Neural crest cell (in vitro differentiated cells): ENCODE measurements around the gene CDC42BPG. TPM values are rescaled to one million over a fixed set of nuclear protein-coding genes. Genes with fewer than 3 reads are reported as not detected.
A peak's percentile ranks its signal among the peaks of the same experiment; 100 is the strongest.

Experiments used
- DNase-seq: peaks from one replicate; pipeline ENCODE4 v3.0.0; 2021; ENCODE audit warnings: low read depth, mixed read lengths, low spot score
- H3K27ac Mint-ChIP-seq: one replicate; pipeline ENCODE4 v1.8.0; 2021; ENCODE audit warnings: mild to moderate bottlenecking, mixed read lengths; ENCODE audit not compliant: unreplicated experiment
- H3K27me3 Mint-ChIP-seq: 2 replicates; pipeline ENCODE4 v1.8.0; 2021; ENCODE audit warnings: low read depth, mild to moderate bottlenecking, mixed read lengths
- H3K36me3 Mint-ChIP-seq: 2 replicates; pipeline ENCODE4 v1.8.0; 2021; ENCODE audit warnings: low read depth, mild to moderate bottlenecking, mixed read lengths
- H3K4me1 Mint-ChIP-seq: 2 replicates; pipeline ENCODE4 v1.8.0; 2021; ENCODE audit warnings: mixed read lengths
- H3K4me3 Mint-ChIP-seq: one replicate; pipeline ENCODE4 v1.8.0; 2021; ENCODE audit warnings: mild to moderate bottlenecking, mixed read lengths
- H3K9me3 Mint-ChIP-seq: 2 replicates; pipeline ENCODE4 v1.8.0; 2021; ENCODE audit warnings: mixed read lengths
- CTCF ChIP-seq: fragments of 200-600 bp; sonication (generic); conservative IDR thresholded peaks from 2 replicates; pipeline ENCODE4 v1.5.0; 2021; ENCODE audit warnings: antibody characterized with exemption, mild to moderate bottlenecking
- total RNA-seq: library from RNA; stranded (reverse); gene quantifications from 2 replicates; pipeline ENCODE4 v1.2.1, GENCODE V29; 2021

CDC42BPG gene
- total RNA-seq, 1 donor from 2014 or later = 3.5 TPM

DNA sequence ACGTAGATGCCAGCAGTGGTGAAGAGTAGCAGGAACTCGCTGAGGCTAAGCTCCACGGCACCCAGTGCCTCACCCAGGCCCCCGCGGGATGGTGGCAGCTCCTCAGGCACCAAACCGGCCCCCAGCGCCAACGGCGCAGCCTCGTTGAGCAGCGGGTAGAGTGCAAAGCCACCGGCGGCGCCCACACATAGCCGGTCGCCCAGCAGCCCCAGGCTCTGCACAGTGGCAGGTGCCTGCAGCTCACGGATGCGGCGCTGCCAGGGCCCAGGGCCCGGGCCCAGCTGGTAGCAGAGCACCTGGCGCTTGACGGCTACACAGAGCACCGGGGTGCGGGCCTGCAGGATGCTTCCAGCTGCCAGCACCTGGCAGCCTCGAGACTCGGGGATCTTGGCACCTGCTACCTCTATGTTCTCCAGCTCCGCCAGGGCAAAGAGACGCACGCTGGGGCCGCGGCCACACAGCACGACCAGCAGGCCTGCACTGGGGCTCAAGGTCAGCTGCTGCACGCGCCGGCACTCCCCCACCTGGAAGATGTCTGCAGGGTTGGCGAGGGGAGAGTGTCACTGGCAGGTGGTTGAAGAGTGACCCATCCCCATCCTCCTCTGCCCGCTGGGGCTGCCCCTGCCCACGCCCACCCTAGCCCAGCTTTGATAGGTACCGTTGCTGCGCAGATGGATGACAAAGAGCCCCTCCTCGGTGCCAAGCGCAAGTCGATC is 14.8 kb downstream of the CDC42BPG start:
- Mint-ChIP-seq H3K4me3 (no peak overlapping the region), H3K27ac (no peak overlapping the region), H3K36me3 (no peaks in the 10 kb centered on the region), H3K9me3 (no peaks in the 10 kb centered on the region), H3K27me3 (no peaks in the 10 kb centered on the region), H3K4me1 (no peaks in the 10 kb centered on the region)
- DNase-seq = no peak
- TF ChIP-seq CTCF = no peak

GRCh38 chr11:64827451-64827839 is 17.0 kb downstream of the CDC42BPG start:
- no peaks in the 10 kb centered on the region for H3K9me3 Mint-ChIP-seq
- peak overlapping the region; percentile 6 for H3K27ac Mint-ChIP-seq
- no peaks in the 10 kb centered on the region for H3K36me3 Mint-ChIP-seq
- DNase-seq = no peak
- no peak overlapping the region for H3K4me3 Mint-ChIP-seq
- TF ChIP-seq CTCF = no peak
- H3K4me1 Mint-ChIP-seq = peaks cover 16% of the 10 kb centered on the region
- H3K27me3 Mint-ChIP-seq = no peaks in the 10 kb centered on the region

GRCh38 chr11:64826578-64827450 is 17.6 kb downstream of the CDC42BPG start:
- DNase-seq = no peak
- Mint-ChIP-seq H3K27me3 (no peaks in the 10 kb centered on the region), H3K4me1 (peaks cover 18% of the 10 kb centered on the region), H3K9me3 (no peaks in the 10 kb centered on the region), H3K4me3 (no peak overlapping the region), H3K27ac (no peak overlapping the region), H3K36me3 (no peaks in the 10 kb centered on the region)
- no peak for TF ChIP-seq CTCF

DNA sequence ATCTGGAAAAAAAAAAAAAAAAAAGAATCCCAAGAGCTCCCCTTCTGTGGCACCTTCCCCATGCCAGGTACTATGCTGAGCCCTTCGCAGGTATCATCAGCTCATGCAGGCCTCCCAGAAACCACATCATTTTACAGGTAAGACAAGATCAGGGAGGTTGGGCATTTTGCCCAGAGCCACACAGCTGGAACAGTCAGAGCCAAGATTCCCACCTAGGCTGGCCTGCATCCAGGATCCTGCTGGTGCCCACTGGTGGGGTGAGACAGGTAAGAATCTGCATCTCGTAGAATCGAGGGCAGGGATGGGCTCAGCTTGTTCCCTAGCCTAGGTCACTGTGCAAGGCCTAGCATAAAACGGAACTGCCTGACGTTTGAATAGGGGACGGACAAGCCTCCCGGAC is 18.4 kb downstream of the CDC42BPG start:
- no peaks in the 10 kb centered on the region for H3K9me3 Mint-ChIP-seq
- no peak overlapping the region for H3K4me3 Mint-ChIP-seq
- H3K4me1 Mint-ChIP-seq = peaks cover 18% of the 10 kb centered on the region
- TF ChIP-seq CTCF = no peak
- no peak overlapping the region for H3K27ac Mint-ChIP-seq
- H3K36me3 Mint-ChIP-seq = no peaks in the 10 kb centered on the region
- no peak for DNase-seq
- H3K27me3 Mint-ChIP-seq = no peaks in the 10 kb centered on the region

DNA sequence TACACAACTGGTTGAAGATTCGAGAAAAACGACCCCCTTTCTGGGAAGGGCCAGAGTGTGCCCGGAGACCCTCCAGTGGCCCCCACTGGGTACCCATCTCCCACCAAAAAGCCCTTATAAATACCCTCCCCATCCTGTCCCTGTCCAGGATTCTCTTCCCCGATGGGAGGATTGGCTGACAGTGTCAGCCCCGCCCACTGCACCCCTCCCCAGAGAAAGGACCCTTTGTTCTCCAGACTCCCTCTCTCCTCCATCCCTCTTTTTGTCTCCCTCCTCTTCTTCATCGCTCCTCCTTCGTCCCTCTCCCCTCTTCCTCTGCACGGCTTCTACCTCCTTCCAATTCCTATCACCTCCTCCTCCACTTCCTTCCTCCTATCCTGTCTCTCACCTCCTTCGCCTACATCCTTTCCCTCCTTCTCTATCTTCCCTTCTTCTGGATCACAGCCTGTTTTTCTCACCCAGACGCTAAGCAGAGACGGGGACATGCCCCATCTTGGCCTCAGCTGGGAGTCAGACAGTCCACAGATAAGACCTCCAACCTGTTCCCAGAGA is 20.8 kb downstream of the CDC42BPG start:
- Mint-ChIP-seq H3K36me3 (no peaks in the 10 kb centered on the region), H3K9me3 (no peaks in the 10 kb centered on the region), H3K4me1 (peaks cover 18% of the 10 kb centered on the region), H3K27me3 (no peaks in the 10 kb centered on the region), H3K4me3 (no peak overlapping the region), H3K27ac (no peak overlapping the region)
- no peak for TF ChIP-seq CTCF
- DNase-seq = no peak
